Ishikawa (cell line): ENCODE data around the gene ZFR.

ENCODE experiments used
- CEBPB ChIP-seq: IDR thresholded peaks from 2 replicates; pipeline ENCODE4 v1.6.1; 2012
- CREB1 ChIP-seq: IDR thresholded peaks from 2 replicates; pipeline ENCODE4 v1.6.1; 2012; ENCODE audit warnings: low read depth
- EGR1 ChIP-seq: IDR thresholded peaks from 2 replicates; pipeline ENCODE4 v1.6.1; 2012
- EP300 ChIP-seq: IDR thresholded peaks from 2 replicates; pipeline ENCODE4 v1.6.1; 2012; ENCODE audit warnings: borderline replicate concordance
- FOXM1 ChIP-seq: IDR thresholded peaks from 2 replicates; pipeline ENCODE4 v1.6.1; 2012; ENCODE audit warnings: low read depth, borderline replicate concordance
- MAX ChIP-seq: IDR thresholded peaks from 2 replicates; pipeline ENCODE4 v1.6.1; 2012
- NFIC ChIP-seq: IDR thresholded peaks from 2 replicates; pipeline ENCODE4 v1.6.1; 2012
- RAD21 ChIP-seq: IDR thresholded peaks from 2 replicates; pipeline ENCODE4 v1.6.1; 2012; ENCODE audit warnings: low read depth
- REST ChIP-seq: IDR thresholded peaks from 2 replicates; pipeline ENCODE4 v1.6.1; 2012; ENCODE audit warnings: low read depth, mild to moderate bottlenecking
- TAF1 ChIP-seq: IDR thresholded peaks from 2 replicates; pipeline ENCODE4 v1.6.1; 2012; ENCODE audit warnings: low read depth, mild to moderate bottlenecking
- TCF12 ChIP-seq: IDR thresholded peaks from 2 replicates; pipeline ENCODE4 v1.6.1; 2012; ENCODE audit warnings: low read depth
- TEAD4 ChIP-seq: IDR thresholded peaks from 2 replicates; pipeline ENCODE4 v1.6.1; 2012
- USF1 ChIP-seq: IDR thresholded peaks from 2 replicates; pipeline ENCODE4 v1.6.1; 2012
- YY1 ChIP-seq: IDR thresholded peaks from 2 replicates; pipeline ENCODE4 v1.6.1; 2012; ENCODE audit warnings: low read depth
- ZBTB7A ChIP-seq: IDR thresholded peaks from 2 replicates; pipeline ENCODE4 v1.6.1; 2012; ENCODE audit warnings: low read depth

Gene ZFR

GRCh38 chr5:32445831-32446614 is 1.5 kb upstream of the ZFR start:
- no peak for TF ChIP-seq TEAD4
- TF ChIP-seq USF1 = no peak
- TF ChIP-seq RAD21 = no peak
- TF ChIP-seq REST = no peak
- no peak for TF ChIP-seq NFIC
- no peak for TF ChIP-seq TCF12
- no peak for TF ChIP-seq MAX
- no peak for TF ChIP-seq EGR1
- no peak for TF ChIP-seq CEBPB
- TF ChIP-seq ZBTB7A = no peak
- TF ChIP-seq YY1 = no peak
- no peak for TF ChIP-seq FOXM1
- no peak for TF ChIP-seq TAF1
- TF ChIP-seq EP300 = no peak
- TF ChIP-seq CREB1 = no peak

GRCh38 chr5:32445287-32445758 is 783 bp upstream of the ZFR start:
- TF ChIP-seq TCF12 (no peak), USF1 (no peak), ZBTB7A (no peak), TEAD4 (no peak), TAF1 (0 out of 2 replicates have a peak, but pooled peaks have one; percentile 1), EGR1 (no peak), NFIC (no peak), FOXM1 (no peak)

- TF ChIP-seq NFIC = no peak
- TF ChIP-seq FOXM1 = no peak
- TF ChIP-seq USF1 = no peak
- TF ChIP-seq YY1 = peak; percentile 87
- peak; percentile 10; the same call in 1 of the 2 replicates for TF ChIP-seq EGR1
- TF ChIP-seq RAD21 = no peak
- 0 out of 2 replicates have a peak, but pooled peaks have one; percentile 4 for TF ChIP-seq TEAD4
- TF ChIP-seq ZBTB7A = peak; percentile 68; the same call in 1 of the 2 replicates
Measured at GRCh38 chr5:32443541-32444430, 754 bp downstream of the ZFR start.

- TF ChIP-seq USF1 = no peak
- no peak for TF ChIP-seq TAF1
- no peak for TF ChIP-seq NFIC
- no peak for TF ChIP-seq TCF12
- TF ChIP-seq EGR1 = no peak
- no peak for TF ChIP-seq YY1
- no peak for TF ChIP-seq REST
- no peak for TF ChIP-seq TEAD4
- TF ChIP-seq FOXM1 = no peak
- TF ChIP-seq RAD21 = no peak
- no peak for TF ChIP-seq ZBTB7A
- TF ChIP-seq MAX = no peak
Measured at GRCh38 chr5:32443145-32443540, 1.4 kb downstream of the ZFR start.
